ENCODE data around the gene ZNF407. TPM values are rescaled to one million over a fixed set of nuclear protein-coding genes. Genes with fewer than 3 reads are reported as not detected.

ZNF407 gene
- total RNA-seq, 1 donor from 2014 or later = 24.9 TPM

DNA sequence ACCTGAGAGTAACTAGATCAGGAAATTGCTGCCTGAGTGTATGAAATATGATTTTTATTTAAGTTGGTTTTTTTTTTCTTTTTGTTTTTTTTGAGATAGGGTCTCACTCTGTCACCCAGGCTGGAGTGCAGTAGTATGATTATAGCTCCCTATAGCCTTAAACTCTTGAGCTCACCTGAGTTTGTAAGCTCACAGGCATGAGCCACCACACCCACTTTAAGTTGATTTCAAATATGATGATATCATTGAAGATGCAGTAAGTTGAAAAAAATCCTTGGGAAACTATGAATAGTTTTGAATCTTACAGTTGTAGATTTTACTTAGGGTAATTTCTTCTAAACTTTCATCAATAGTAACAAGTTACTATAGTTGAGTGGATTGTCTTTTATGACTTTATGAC lies 234.7 kb downstream of the ZNF407 start:
- peaks cover 2% of the 10 kb centered on the region for H3K36me3 Mint-ChIP-seq
- H3K27ac Mint-ChIP-seq = no peak overlapping the region
- peaks cover 21% of the 10 kb centered on the region for H3K4me1 Mint-ChIP-seq
- TF ChIP-seq, protein P1, sequence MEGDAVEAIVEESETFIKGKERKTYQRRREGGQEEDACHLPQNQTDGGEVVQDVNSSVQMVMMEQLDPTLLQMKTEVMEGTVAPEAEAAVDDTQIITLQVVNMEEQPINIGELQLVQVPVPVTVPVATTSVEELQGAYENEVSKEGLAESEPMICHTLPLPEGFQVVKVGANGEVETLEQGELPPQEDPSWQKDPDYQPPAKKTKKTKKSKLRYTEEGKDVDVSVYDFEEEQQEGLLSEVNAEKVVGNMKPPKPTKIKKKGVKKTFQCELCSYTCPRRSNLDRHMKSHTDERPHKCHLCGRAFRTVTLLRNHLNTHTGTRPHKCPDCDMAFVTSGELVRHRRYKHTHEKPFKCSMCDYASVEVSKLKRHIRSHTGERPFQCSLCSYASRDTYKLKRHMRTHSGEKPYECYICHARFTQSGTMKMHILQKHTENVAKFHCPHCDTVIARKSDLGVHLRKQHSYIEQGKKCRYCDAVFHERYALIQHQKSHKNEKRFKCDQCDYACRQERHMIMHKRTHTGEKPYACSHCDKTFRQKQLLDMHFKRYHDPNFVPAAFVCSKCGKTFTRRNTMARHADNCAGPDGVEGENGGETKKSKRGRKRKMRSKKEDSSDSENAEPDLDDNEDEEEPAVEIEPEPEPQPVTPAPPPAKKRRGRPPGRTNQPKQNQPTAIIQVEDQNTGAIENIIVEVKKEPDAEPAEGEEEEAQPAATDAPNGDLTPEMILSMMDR (IDR thresholded peaks at IDR 0.05; ENCODE audit: unreplicated experiment) = no peak
- no peaks in the 10 kb centered on the region for H3K27me3 Mint-ChIP-seq (ENCODE audit: low read depth)
- H3K9me3 Mint-ChIP-seq = peaks cover 3% of the 10 kb centered on the region
- H3K4me3 Mint-ChIP-seq = no peak overlapping the region
- no peak for DNase-seq (ENCODE audit: low spot score in 2 of 2, unreplicated experiment in 2 of 2)

DNA sequence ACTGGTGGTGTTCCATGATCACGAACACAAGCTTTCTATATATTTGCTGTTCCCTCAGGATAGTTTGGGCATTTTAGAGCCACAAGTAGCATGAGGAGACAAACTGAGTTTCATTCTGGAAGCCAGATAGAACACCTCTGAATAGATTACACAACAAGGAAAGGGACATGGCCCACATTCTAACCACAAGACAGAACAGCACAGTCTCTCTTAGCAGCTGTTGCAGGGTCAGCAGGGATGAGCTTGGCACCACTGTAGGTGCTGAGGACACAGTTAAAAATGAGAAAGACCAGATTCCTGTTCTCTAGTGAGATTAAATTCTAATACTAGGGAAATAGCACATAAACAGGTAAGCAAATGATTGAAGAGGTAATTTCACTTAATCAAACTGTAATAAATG lies 235.3 kb downstream of the ZNF407 start:
- TF ChIP-seq, protein P1 (IDR thresholded peaks at IDR 0.05; ENCODE audit: unreplicated experiment) = no peak
- Mint-ChIP-seq H3K27ac (no peak overlapping the region), H3K4me1 (peaks cover 21% of the 10 kb centered on the region), H3K27me3 (ENCODE audit: low read depth) (no peaks in the 10 kb centered on the region), H3K36me3 (peaks cover 2% of the 10 kb centered on the region), H3K4me3 (no peak overlapping the region), H3K9me3 (peaks cover 3% of the 10 kb centered on the region)
- DNase-seq (ENCODE audit: low spot score in 2 of 2, unreplicated experiment in 2 of 2) = no peak

DNA sequence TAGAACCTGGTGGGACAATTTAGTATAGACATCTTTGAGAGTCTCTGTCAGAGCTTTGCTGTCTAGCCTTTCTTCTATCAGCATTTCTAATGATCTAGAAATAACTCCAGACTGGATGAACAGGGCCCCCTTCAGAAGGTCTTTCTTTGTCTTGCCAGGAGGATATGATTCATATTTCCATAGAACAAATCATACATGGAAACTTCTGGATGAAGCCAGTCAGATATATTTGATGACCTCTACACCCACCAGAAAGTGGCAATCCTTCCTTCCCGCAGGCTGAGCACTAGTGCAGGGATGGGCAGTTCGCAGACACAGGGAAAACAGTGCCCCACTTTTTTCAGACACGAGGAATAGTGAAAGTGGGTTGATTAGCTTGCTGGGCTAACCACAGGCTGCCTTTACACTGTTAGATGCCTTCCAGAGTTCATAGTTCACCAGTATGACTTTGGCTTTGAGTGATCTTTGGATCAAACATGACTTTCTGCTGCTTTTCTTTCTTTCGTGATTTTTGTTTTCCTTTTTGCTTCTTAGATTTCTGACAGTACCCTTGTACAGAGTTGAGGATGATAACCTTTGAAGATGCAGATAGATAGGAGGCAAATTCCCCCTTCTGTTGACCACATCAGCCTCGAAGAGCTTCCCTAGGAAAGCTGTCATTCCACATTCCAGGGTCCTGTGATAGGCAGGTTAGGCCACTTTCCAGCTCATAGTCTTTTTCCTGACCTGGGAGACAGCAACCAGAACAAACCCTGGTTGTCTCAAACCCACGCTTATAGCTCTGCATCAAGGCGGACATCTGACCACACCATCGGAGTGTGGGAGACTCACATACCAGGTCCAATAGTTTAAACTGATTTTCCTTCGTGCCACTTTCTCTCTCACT lies 237.0 kb downstream of the ZNF407 start:
- Mint-ChIP-seq H3K9me3 (peaks cover 3% of the 10 kb centered on the region), H3K27me3 (ENCODE audit: low read depth) (no peaks in the 10 kb centered on the region), H3K36me3 (peaks cover 2% of the 10 kb centered on the region), H3K4me1 (peaks cover 27% of the 10 kb centered on the region), H3K4me3 (no peak overlapping the region), H3K27ac (peak overlapping the region; percentile 32)
- no peak for DNase-seq (ENCODE audit: low spot score in 2 of 2, unreplicated experiment in 2 of 2)
- TF ChIP-seq, protein P1 (IDR thresholded peaks at IDR 0.05; ENCODE audit: unreplicated experiment) = no peak

DNA sequence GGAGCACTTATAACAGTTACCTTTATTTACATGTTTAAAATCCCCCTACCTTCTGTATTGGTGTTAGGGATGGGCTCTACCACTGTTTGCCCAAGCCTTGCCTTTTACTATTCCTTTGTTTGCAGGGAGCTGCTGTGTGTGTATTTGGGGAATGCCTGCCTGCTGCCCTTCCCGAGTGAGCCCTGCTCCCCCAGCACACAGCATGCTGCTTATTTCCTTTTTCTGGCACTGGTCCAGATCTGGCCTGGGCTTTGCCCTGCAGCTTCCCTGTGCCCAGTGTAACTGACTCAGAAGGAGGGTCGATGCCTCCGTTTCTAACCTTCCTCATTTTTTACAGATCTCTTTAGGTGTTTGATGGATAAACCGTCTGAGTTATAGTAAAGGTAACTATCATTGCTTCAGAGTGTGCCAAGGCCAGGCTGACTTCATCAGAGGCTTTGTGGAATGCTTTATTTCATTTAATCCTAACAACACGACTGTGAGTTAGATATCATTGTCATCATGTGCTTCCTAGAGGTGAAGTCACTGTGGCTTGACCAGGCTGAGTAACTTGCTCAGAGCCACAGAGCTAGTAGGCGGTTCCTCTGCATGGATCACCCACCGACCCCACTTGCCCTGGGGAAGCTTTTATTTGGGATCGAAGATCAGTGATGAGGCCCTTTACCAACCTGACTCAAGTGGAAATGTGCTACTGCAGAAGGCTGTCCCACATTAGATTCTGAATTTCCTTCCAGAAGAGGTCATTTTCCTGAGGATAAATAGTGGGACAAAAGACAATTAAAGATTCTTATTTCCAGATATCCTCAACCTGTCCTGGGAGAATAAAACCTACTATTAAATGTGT lies 238.8 kb downstream of the ZNF407 start:
- Mint-ChIP-seq H3K4me3 (no peak overlapping the region), H3K36me3 (peaks cover 2% of the 10 kb centered on the region), H3K9me3 (no peaks in the 10 kb centered on the region), H3K4me1 (peaks cover 27% of the 10 kb centered on the region), H3K27ac (peak overlapping the region; percentile 48), H3K27me3 (ENCODE audit: low read depth) (no peaks in the 10 kb centered on the region)
- TF ChIP-seq, protein P1 (IDR thresholded peaks at IDR 0.05; ENCODE audit: unreplicated experiment) = no peak
- DNase-seq (ENCODE audit: low spot score in 2 of 2, unreplicated experiment in 2 of 2) = no peak

DNA sequence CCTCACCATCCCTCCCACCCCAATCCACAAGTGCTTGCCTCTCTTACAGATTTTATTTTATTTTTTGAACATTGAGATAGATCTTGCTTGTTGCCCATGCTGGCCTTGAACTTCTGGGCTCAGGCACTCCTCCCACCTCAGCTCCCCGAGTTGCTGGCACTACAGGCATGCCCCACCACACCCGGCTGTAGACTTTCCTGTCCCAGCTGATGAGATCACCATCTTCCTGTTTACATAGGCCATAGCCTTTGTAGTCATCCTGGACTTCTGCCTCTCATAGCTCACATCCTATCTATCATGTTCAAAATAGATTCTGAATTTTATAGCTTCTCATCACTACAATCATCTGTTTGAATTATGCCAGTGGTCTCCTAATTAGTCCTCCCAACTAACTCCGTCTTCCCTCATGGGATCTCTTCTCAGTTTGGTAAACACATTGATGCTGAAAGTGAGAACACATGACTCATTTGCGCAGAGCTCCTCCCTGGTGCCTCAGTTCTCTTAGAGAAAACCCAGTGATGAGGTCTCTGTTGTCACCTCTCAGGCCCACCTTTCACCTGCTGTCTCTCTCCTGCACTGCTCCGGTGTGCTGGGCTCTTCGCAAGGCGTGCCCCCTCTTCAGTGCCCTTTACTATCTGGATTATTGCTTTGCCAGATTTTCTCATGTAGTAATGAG lies 243.0 kb downstream of the ZNF407 start:
- Mint-ChIP-seq H3K9me3 (no peaks in the 10 kb centered on the region), H3K36me3 (no peaks in the 10 kb centered on the region), H3K27ac (no peak overlapping the region), H3K4me3 (no peak overlapping the region), H3K27me3 (ENCODE audit: low read depth) (no peaks in the 10 kb centered on the region), H3K4me1 (peaks cover 16% of the 10 kb centered on the region)
- DNase-seq (ENCODE audit: low spot score in 2 of 2, unreplicated experiment in 2 of 2) = no peak
- TF ChIP-seq, protein P1 (IDR thresholded peaks at IDR 0.05; ENCODE audit: unreplicated experiment) = no peak

Data from mesothelial cell of epicardium (in vitro differentiated cells).